Trophoblast cell (in vitro differentiated cells and primary cell): ENCODE data around the gene GATA3.

Experiments
- DNase-seq, 2 donors: peaks; one replicate each; pipeline ENCODE4 v3.0.0-alpha.2; 2016
- H2AFZ ChIP-seq: 2 replicates; pipeline ENCODE4 v1.6.1; 2013; ENCODE audit warnings: low read length, moderate library complexity, mild to moderate bottlenecking; ENCODE audit not compliant: insufficient read depth, poor library complexity
- H2AK5ac ChIP-seq: 2 replicates; pipeline ENCODE4 v1.6.1; 2013; ENCODE audit warnings: mild to moderate bottlenecking, low read length
- H2BK120ac ChIP-seq: 2 replicates; pipeline ENCODE4 v1.6.1; 2013; ENCODE audit warnings: low read length, mild to moderate bottlenecking, moderate library complexity; ENCODE audit not compliant: insufficient read depth, poor library complexity
- H2BK12ac ChIP-seq: 2 replicates; pipeline ENCODE4 v1.6.1; 2013; ENCODE audit warnings: mild to moderate bottlenecking, low read length, moderate library complexity
- H2BK5ac ChIP-seq: 2 replicates; pipeline ENCODE4 v1.6.1; 2013; ENCODE audit warnings: low read length, low read depth, moderate library complexity, mild to moderate bottlenecking; ENCODE audit not compliant: poor library complexity
- H3K14ac ChIP-seq: 2 replicates; pipeline ENCODE4 v1.6.1; 2013; ENCODE audit warnings: mild to moderate bottlenecking, low read length
- H3K18ac ChIP-seq: 2 replicates; pipeline ENCODE4 v1.6.1; 2013; ENCODE audit warnings: mild to moderate bottlenecking, low read length
- H3K23ac ChIP-seq: 2 replicates; pipeline ENCODE4 v1.6.1; 2013; ENCODE audit warnings: low read length
- H3K27ac ChIP-seq: 2 replicates; pipeline ENCODE4 v1.5.1; 2013; ENCODE audit warnings: low read depth, mild to moderate bottlenecking, inconsistent platforms, low read length, moderate library complexity
- H3K27me3 ChIP-seq: 2 replicates; pipeline ENCODE4 v1.6.1; 2013; ENCODE audit warnings: inconsistent platforms, mild to moderate bottlenecking, low read length, moderate library complexity; ENCODE audit not compliant: insufficient read depth
- H3K36me3 ChIP-seq, 2 experiments: 1 replicate in 1 of 2; 2 replicates in 1 of 2; pipeline ENCODE4 v1.6.1; 2013; ENCODE audit warnings: low read length in 2 of 2, mild to moderate bottlenecking in 2 of 2, moderate library complexity in 1 of 2; ENCODE audit not compliant: insufficient read depth in 2 of 2, control insufficient read depth in 1 of 2
- H3K4ac ChIP-seq: 2 replicates; pipeline ENCODE4 v1.6.1; 2013; ENCODE audit warnings: low read depth, mild to moderate bottlenecking, low read length, moderate library complexity
- H3K4me1 ChIP-seq, 2 experiments: 1 replicate in 1 of 2; 2 replicates in 1 of 2; pipeline ENCODE4 v1.6.1; 2013; ENCODE audit warnings: low read length in 2 of 2, mild to moderate bottlenecking in 2 of 2, moderate library complexity in 1 of 2; ENCODE audit not compliant: insufficient read depth in 2 of 2, control insufficient read depth in 1 of 2
- H3K4me2 ChIP-seq: 2 replicates; pipeline ENCODE4 v1.6.1; 2013; ENCODE audit warnings: inconsistent platforms, mild to moderate bottlenecking, low read length, moderate library complexity
- H3K4me3 ChIP-seq: 2 replicates; pipeline ENCODE4 v1.5.1; 2013; ENCODE audit warnings: mild to moderate bottlenecking, low read depth, low read length, inconsistent platforms
- H3K79me1 ChIP-seq: one replicate; pipeline ENCODE4 v1.6.1; 2013; ENCODE audit warnings: low read length
- H3K79me2 ChIP-seq: 2 replicates; pipeline ENCODE4 v1.6.1; 2013; ENCODE audit warnings: low read length, mild to moderate bottlenecking; ENCODE audit not compliant: control insufficient read depth, insufficient read depth, poor library complexity
- H3K9ac ChIP-seq: 2 replicates; pipeline ENCODE4 v1.6.1; 2013; ENCODE audit warnings: mild to moderate bottlenecking, low read length
- H3K9me3 ChIP-seq: 2 replicates; pipeline ENCODE4 v1.6.1; 2013; ENCODE audit warnings: low read depth, mild to moderate bottlenecking, control low read depth, inconsistent platforms, low read length; ENCODE audit not compliant: insufficient read depth
- H4K12ac ChIP-seq: 2 replicates; pipeline ENCODE4 v1.6.1; 2013; ENCODE audit warnings: low read depth, mild to moderate bottlenecking, low read length, moderate library complexity
- H4K8ac ChIP-seq: 2 replicates; pipeline ENCODE4 v1.6.1; 2013; ENCODE audit warnings: low read depth, mild to moderate bottlenecking, low read length, moderate library complexity
- H4K91ac ChIP-seq: one replicate; pipeline ENCODE4 v1.6.1; 2013; ENCODE audit warnings: low read depth, mild to moderate bottlenecking, low read length, moderate library complexity
- WGBS: extraction: QIAGEN DNeasy Blood & Tissue Kit; methylation state at CpG from one replicate; pipeline ENCODE4 v1.1.7; 2013; ENCODE audit warnings: missing lambda C conversion rate; ENCODE audit not compliant: insufficient read length, insufficient coverage; ENCODE audit errors: extremely low coverage; 5-methylcytosine and 5-hydroxymethylcytosine counted together

GATA3 gene

DNA sequence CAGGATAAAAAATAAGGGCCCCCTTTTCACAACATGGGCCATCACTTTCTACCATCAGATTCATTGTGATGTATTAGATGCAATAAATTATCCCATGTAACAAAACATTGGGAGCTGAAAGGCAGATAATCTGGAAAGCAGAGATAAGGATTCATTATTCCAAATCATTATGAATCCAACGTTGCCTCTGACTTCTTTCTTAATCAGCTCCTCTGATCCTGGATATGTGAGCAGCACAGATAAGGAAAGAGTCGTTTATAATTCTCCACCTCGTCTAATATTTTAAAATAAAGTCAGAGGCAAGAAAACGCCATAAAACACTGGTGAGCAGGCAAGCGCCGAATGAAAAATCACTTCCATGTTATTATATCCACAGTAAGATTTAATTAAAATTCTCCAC lies 13.8 kb upstream of the GATA3 start:
- Histone ChIP-seq H3K27ac (no peak overlapping the region), H3K23ac (no peak overlapping the region), H2BK120ac (no peak overlapping the region), H4K8ac (no peak overlapping the region), H3K4me1 (peaks cover 20 to 27% of the 10 kb centered on the region in 2 experiments), H2AFZ (no peak overlapping the region), H4K12ac (no peak overlapping the region), H3K36me3 (no peaks in the 10 kb centered on the region), H2AK5ac (no peak overlapping the region), H3K4ac (no peak overlapping the region), H3K14ac (no peak overlapping the region), H4K91ac (no peak overlapping the region), H3K9me3 (peaks cover 8% of the 10 kb centered on the region), H3K79me1 (peaks cover 7% of the 10 kb centered on the region), H3K9ac (no peak overlapping the region), H2BK5ac (no peak overlapping the region), H3K79me2 (no peaks in the 10 kb centered on the region), H3K4me2 (no peak overlapping the region), H2BK12ac (no peak overlapping the region), H3K18ac (no peak overlapping the region), H3K27me3 (peaks cover 80% of the 10 kb centered on the region), H3K4me3 (no peak overlapping the region)
- no peak for DNase-seq
- WGBS, result no CpG with 5 or more reads among the region's 6 CpGs

DNA sequence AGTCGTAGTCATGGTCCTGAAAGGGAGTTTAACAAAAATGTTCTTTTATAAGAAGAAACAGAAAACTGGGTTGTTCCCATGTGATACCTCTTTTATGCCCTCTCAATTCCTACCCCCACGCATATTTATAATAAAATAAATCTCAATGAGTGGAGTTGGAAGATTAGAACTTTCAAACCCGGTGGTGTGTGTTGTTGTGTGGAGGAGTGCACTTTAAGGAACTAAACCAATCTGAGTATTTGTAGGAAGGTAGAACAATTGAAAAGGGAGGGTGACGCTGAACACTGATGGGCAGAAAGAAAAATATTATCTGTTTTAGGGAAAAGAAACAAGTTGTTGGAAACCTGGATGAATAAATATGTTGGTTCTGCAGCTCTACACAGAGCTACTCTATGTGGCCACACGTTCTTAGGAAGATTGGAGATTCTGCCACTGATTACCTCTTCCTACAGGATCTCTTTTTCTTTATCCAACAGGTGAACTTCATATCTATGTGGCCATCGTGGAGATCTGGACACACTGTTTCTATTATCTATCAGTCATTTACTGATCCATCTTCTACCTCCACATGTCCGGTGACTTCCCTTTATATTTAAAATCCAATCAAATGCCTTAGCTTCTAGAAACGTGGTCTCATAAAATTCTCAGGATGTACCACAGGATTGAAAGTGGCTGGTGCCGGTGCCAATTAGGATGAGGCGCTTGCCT lies 13.1 kb upstream of the GATA3 start:
- Histone ChIP-seq H2BK5ac (no peak overlapping the region), H2BK12ac (no peak overlapping the region), H3K36me3 (no peaks in the 10 kb centered on the region), H2AK5ac (no peak overlapping the region), H3K23ac (no peak overlapping the region), H3K4me3 (no peak overlapping the region), H3K79me1 (peaks cover 7% of the 10 kb centered on the region), H3K4me2 (no peak overlapping the region), H3K27ac (no peak overlapping the region), H3K18ac (no peak overlapping the region), H3K4me1 (peaks cover 22 to 28% of the 10 kb centered on the region in 2 experiments), H3K27me3 (peaks cover 77% of the 10 kb centered on the region), H3K9ac (no peak overlapping the region), H4K91ac (no peak overlapping the region), H3K4ac (no peak overlapping the region), H3K14ac (no peak overlapping the region), H3K79me2 (no peaks in the 10 kb centered on the region), H2BK120ac (no peak overlapping the region), H4K8ac (no peak overlapping the region), H4K12ac (no peak overlapping the region), H3K9me3 (peaks cover 6% of the 10 kb centered on the region), H2AFZ (no peak overlapping the region)
- DNase-seq, result no peak
- WGBS, result no CpG with 5 or more reads among the region's 10 CpGs

DNA sequence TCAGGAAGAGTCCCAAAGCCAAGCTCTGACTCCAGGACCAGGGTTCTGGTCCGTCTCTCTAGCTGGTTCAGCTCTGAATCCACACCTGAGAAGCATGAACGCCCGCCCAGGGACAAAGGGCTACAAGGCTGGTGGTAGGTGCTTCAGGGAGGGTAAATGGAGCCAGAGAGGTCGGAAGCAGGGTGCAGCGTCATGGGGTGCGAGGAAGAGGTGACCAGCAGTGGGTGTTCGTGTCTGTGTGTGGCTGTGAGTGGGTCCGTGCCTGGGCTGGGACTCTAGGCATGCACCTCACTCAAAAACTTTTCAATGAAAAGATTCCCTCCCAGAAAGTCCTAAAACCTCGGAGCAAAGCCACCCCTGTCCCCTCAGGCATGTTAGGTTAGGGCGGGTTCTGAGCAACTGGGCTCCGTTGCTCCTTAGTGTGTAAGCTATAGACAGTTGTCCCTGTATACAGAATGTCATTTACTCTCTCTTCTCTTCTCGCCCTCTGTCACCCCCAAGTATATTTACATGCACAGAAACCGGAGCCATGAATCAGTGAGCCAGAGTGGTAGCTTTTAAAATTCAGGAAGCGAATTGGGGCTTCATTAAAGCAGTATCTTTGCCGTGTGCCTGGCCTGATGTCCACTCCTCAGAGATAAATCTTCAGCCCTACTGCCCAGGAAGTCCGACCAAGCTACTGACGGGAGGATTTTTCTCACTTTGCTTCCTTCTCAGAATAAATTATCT lies 12.3 kb upstream of the GATA3 start:
- no CpG with 5 or more reads among the region's 17 CpGs for WGBS
- no peak for DNase-seq
- Histone ChIP-seq H4K91ac (no peak overlapping the region), H3K4me1 (peaks cover 21 to 27% of the 10 kb centered on the region in 2 experiments), H3K18ac (no peak overlapping the region), H3K79me1 (peaks cover 7% of the 10 kb centered on the region), H3K27ac (no peak overlapping the region), H2AFZ (no peak overlapping the region), H3K4me3 (no peak overlapping the region), H3K9ac (no peak overlapping the region), H2BK5ac (no peak overlapping the region), H3K4me2 (no peak overlapping the region), H4K8ac (no peak overlapping the region), H4K12ac (no peak overlapping the region), H3K36me3 (no peaks in the 10 kb centered on the region), H3K23ac (no peak overlapping the region), H3K9me3 (peaks cover 6% of the 10 kb centered on the region), H2BK12ac (no peak overlapping the region), H2BK120ac (no peak overlapping the region), H3K14ac (no peak overlapping the region), H2AK5ac (no peak overlapping the region), H3K27me3 (peaks cover 76% of the 10 kb centered on the region), H3K79me2 (no peaks in the 10 kb centered on the region), H3K4ac (no peak overlapping the region)

DNA sequence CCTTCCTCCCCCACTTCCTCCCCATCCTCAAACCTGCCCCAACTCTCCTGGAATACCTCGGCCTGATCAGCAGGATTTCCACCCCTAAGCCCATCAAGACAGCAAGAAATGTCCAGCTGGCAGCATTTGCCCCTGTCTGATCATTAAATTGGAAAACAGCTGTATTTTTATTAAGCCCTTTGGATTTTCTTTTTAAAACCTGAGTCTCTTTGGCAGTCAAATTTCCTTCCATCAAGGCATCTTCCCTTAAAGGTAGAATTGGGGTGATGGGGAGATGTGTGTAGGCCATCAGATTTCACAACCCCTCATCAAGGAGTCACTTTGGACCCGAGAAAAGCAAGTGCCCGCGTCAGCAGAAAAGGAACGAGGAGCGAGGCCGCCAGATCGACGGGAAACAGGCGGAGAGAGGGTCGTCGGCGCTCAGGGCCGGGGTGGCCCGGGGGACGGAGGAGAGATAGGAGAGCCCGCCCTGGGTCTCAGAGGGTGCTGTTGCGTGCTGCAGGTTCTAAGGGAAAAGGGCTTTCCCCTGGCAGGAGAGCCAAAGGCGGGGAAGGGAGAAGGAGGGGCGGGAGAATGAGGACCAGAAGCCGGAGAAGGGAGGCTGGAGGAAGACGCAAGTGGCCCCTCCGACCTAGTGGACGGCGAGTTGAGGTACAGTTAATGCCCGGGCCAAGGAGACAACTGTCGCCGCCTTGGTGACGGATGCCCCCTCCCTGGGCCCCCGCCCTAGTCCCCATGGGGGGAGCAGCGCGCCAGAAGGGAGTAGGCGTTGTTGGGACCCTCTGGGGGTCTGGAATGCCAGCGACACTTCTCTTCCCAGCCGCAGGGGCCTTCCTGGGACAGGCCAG lies 11.5 kb upstream of the GATA3 start:
- H3K36me3 ChIP-seq, result no peaks in the 10 kb centered on the region
- H3K27ac ChIP-seq, result no peak overlapping the region
- no peak overlapping the region for H2BK12ac ChIP-seq
- no peak overlapping the region for H2BK5ac ChIP-seq
- H4K8ac ChIP-seq, result no peak overlapping the region
- no CpG with 5 or more reads among the region's 35 CpGs for WGBS
- H3K4me3 ChIP-seq, result no peak overlapping the region
- no peak overlapping the region for H3K14ac ChIP-seq
- no peak overlapping the region for H4K91ac ChIP-seq
- H3K4me1 ChIP-seq, result peaks cover 17 to 32% of the 10 kb centered on the region in 2 experiments
- peak overlapping the region; percentile 48 for H3K4me2 ChIP-seq
- H2AK5ac ChIP-seq, result no peak overlapping the region
- no peak overlapping the region for H4K12ac ChIP-seq
- H2AFZ ChIP-seq, result peak overlapping the region; percentile 18
- H3K4ac ChIP-seq, result no peak overlapping the region
- no peak overlapping the region for H3K18ac ChIP-seq
- H3K27me3 ChIP-seq, result peaks cover 76% of the 10 kb centered on the region
- H2BK120ac ChIP-seq, result no peak overlapping the region
- H3K79me2 ChIP-seq, result no peaks in the 10 kb centered on the region
- peaks cover 7% of the 10 kb centered on the region for H3K79me1 ChIP-seq
- H3K9ac ChIP-seq, result no peak overlapping the region
- peaks cover 6% of the 10 kb centered on the region for H3K9me3 ChIP-seq
- no peak overlapping the region for H3K23ac ChIP-seq
- no peak for DNase-seq
